Transverse colon (tissue), 4 donors: ENCODE results near the gene MKNK1. TPM values are rescaled to one million over a fixed set of nuclear protein-coding genes. Genes with fewer than 3 reads are reported as not detected.

ENCODE experiments used
- DNase-seq: peaks from one replicate; pipeline ENCODE4 v3.0.0-alpha.2; 2019
- H3K27ac ChIP-seq, 4 donors: fragments of 200-600 bp; sonication (generic); 2 replicates each; pipeline ENCODE4 v1.5.1; 2016 to 2018; ENCODE audit warnings: inconsistent platforms in 4 of 4
- H3K27me3 ChIP-seq: fragments of 200-600 bp; sonication (generic); 2 replicates; pipeline ENCODE4 v1.5.1; 2017; ENCODE audit warnings: inconsistent platforms
- H3K36me3 ChIP-seq, 4 donors: fragments of 200-600 bp; sonication (generic); 2 replicates each; pipeline ENCODE4 v1.5.1; 2017 to 2019; ENCODE audit warnings: inconsistent platforms in 4 of 4
- H3K4me1 ChIP-seq, 4 donors: fragments of 200-600 bp; sonication (generic); 2 replicates each; pipeline ENCODE4 v1.5.1; 2017 to 2020; ENCODE audit warnings: inconsistent platforms in 4 of 4
- H3K4me3 ChIP-seq, 4 donors: fragments of 200-600 bp; sonication (generic); 1 replicate in 1 of 4; 2 replicates in 3 of 4; pipeline versions ENCODE4 v1.5.1 to v1.6.1; 2017 to 2019; ENCODE audit warnings: inconsistent platforms in 4 of 4
- H3K9me3 ChIP-seq, 2 donors: fragments of 200-600 bp; sonication (generic); 2 replicates each; pipeline ENCODE4 v1.5.1; 2017 to 2019; ENCODE audit warnings: inconsistent platforms in 2 of 2
- CTCF ChIP-seq, 5 experiments: fragments of 200-600 bp in 3 of 5; fragments of 450-650 bp in 2 of 5; sonication (generic) in 3 of 5; IDR thresholded peaks; 1 replicate in 2 of 5; 2 replicates in 3 of 5; pipeline ENCODE4 v1.5.1; 2016 to 2017; ENCODE audit warnings: antibody characterized with exemption in 5 of 5, inconsistent platforms in 3 of 5, mild to moderate bottlenecking in 2 of 5, moderate library complexity in 1 of 5
- EP300 ChIP-seq: sonication (generic); formaldehyde crosslinking; IDR thresholded peaks from one replicate; pipeline ENCODE4 v1.6.1; 2017; ENCODE audit warnings: antibody characterized with exemption, low read depth
- POLR2A ChIP-seq: fragments of 450-650 bp; IDR thresholded peaks from one replicate; pipeline ENCODE4 v1.6.1; 2016; ENCODE audit warnings: antibody characterized with exemption, mild to moderate bottlenecking, moderate library complexity
- POLR2AphosphoS5 ChIP-seq, 3 donors: sonication (generic); formaldehyde crosslinking; IDR thresholded peaks; one replicate each; pipeline ENCODE4 v1.6.1; 2016; ENCODE audit warnings: antibody characterized with exemption in 3 of 3
- WGBS, 2 donors: methylation state at CpG; one replicate each; pipeline ENCODE4 v1.1.5; 2018; ENCODE audit warnings: low coverage in 1 of 2; 5-methylcytosine and 5-hydroxymethylcytosine counted together
- in situ Hi-C, 4 donors: fragments of 200-750 bp; cut with MboI; loops; one replicate each; pipeline versions ENCODE4 v1.15.0 to v1.15.1; 2017; ENCODE audit warnings: low sequenced_read_pairs in 3 of 4, low pct_ligation_motif_present in 1 of 4, low pct_unique_long_range_greater_than_20kb in 1 of 4
- intact Hi-C: fragments of 100-400 bp; cut with DNase I; formaldehyde crosslinking; loops from one replicate; pipeline ENCODE4 v1.15.1; 2023; ENCODE audit warnings: low total_unique reads
- total RNA-seq, 4 donors: library from RNA; depleted of rRNA; stranded (reverse); fragments of >200 nt; gene quantifications; one replicate each; pipeline ENCODE4 v1.1.0, GENCODE V29; 2016

MKNK1 gene
- total RNA-seq, 4 donors from 2014 or later, result 59.5 to 80.5 (median 62.3) TPM

- DNase-seq, result no peak
- H3K36me3 ChIP-seq, result no peaks in the 10 kb centered on the region
- no peaks in the 10 kb centered on the region for H3K9me3 ChIP-seq
- no peak overlapping the region for H3K4me3 ChIP-seq
- in situ Hi-C loops (no loop called here), intact Hi-C loops (no loop called here)
- 83% methylated on average over 12 of the region's 12 CpGs; no CpG with 5 or more reads in 1 of the 2 donors for WGBS, 2 donors
- peaks cover 16% of the 10 kb centered on the region for H3K27me3 ChIP-seq
- TF ChIP-seq POLR2AphosphoS5 (IDR thresholded peaks at IDR 0.05) (no peak), POLR2A (no peak), CTCF (IDR thresholded peaks at IDR 0.05) (no peak), EP300 (no peak)
- peaks cover 0 to 3% (median 0%) of the 10 kb centered on the region in 4 donors for H3K4me1 ChIP-seq
- H3K27ac ChIP-seq, result no peak overlapping the region
These were observed 49.3 kb downstream of the MKNK1 start for GRCh38 chr1:46554597-46555381.

GRCh38 chr1:46554236-46554596, 49.9 kb downstream of the MKNK1 start:
- intact Hi-C loops, result no loop called here
- Histone ChIP-seq H3K4me3 (no peak overlapping the region), H3K4me1 (peaks cover 0 to 8% (median 0%) of the 10 kb centered on the region in 4 donors), H3K27ac (no peak overlapping the region), H3K27me3 (peaks cover 18% of the 10 kb centered on the region), H3K9me3 (no peaks in the 10 kb centered on the region), H3K36me3 (no peaks in the 10 kb centered on the region)
- DNase-seq, result no peak
- 89% methylated on average over 6 of the region's 6 CpGs; no CpG with 5 or more reads in 1 of the 2 donors for WGBS, 2 donors
- in situ Hi-C loops, result no loop called here
- TF ChIP-seq CTCF (IDR thresholded peaks at IDR 0.05) (no peak), EP300 (no peak), POLR2AphosphoS5 (IDR thresholded peaks at IDR 0.05) (no peak), POLR2A (no peak)

- 93% methylated on average over 3 of the region's 3 CpGs; no CpG with 5 or more reads in 1 of the 2 donors for WGBS, 2 donors
These were observed 50.6 kb downstream of the MKNK1 start for GRCh38 chr1:46553506-46553905.

More at GRCh38 chr1:46553506-46553905, 50.6 kb downstream of the MKNK1 start:
- TF ChIP-seq CTCF (IDR thresholded peaks at IDR 0.05) (no peak), POLR2AphosphoS5 (IDR thresholded peaks at IDR 0.05) (no peak), EP300 (no peak), POLR2A (no peak)
- H3K27me3 ChIP-seq, result peaks cover 19% of the 10 kb centered on the region
- no peak for DNase-seq
- H3K27ac ChIP-seq, result no peak overlapping the region
- no peaks in the 10 kb centered on the region for H3K36me3 ChIP-seq
- intact Hi-C loops (no loop called here), in situ Hi-C loops (no loop called here)
- peaks cover 0 to 9% (median 0%) of the 10 kb centered on the region in 4 donors for H3K4me1 ChIP-seq
- H3K4me3 ChIP-seq, result no peak overlapping the region
- H3K9me3 ChIP-seq, result no peaks in the 10 kb centered on the region
